Eye (tissue), 1 donor: ENCODE data around the gene SAMHD1.

Experiments used
- DNase-seq: peaks from one replicate; pipeline ENCODE4 v3.0.0-alpha.2; 2015

The SAMHD1 gene

GRCh38 chr20:36871640-36872570 is 79.6 kb downstream of the SAMHD1 start:
- DNase-seq: no peak

- no peak for DNase-seq
Observed at GRCh38 chr20:36866681-36867495, 84.6 kb downstream of the SAMHD1 start.

- no peak for DNase-seq
Observed at GRCh38 chr20:36866164-36866563, 85.3 kb downstream of the SAMHD1 start.

- DNase-seq: no peak
Observed at GRCh38 chr20:36865861-36866149, 85.7 kb downstream of the SAMHD1 start.

GRCh38 chr20:36865076-36865860 is 86.2 kb downstream of the SAMHD1 start:
- no peak for DNase-seq

GRCh38 chr20:36862857-36863668 is 88.4 kb downstream of the SAMHD1 start:
- DNase-seq: peak; percentile 55

GRCh38 chr20:36861875-36862801 is 89.4 kb downstream of the SAMHD1 start:
- DNase-seq: peak; percentile 82

- DNase-seq: no peak
Observed at GRCh38 chr20:36861625-36861874, 90.0 kb downstream of the SAMHD1 start.

- no peak for DNase-seq
Observed at GRCh38 chr20:36860811-36861624, 90.5 kb downstream of the SAMHD1 start.

GRCh38 chr20:36860339-36860738 is 91.2 kb downstream of the SAMHD1 start:
- DNase-seq: no peak

GRCh38 chr20:36859700-36860330 is 91.7 kb downstream of the SAMHD1 start:
- DNase-seq: no peak

- no peak for DNase-seq
Observed at GRCh38 chr20:36859282-36859555, 92.3 kb downstream of the SAMHD1 start.

- DNase-seq: no peak
Observed at GRCh38 chr20:36856691-36857635, 94.5 kb downstream of the SAMHD1 start.

- DNase-seq: no peak
Observed at GRCh38 chr20:36856195-36856594, 95.3 kb downstream of the SAMHD1 start.

GRCh38 chr20:36855241-36855657 is 96.3 kb downstream of the SAMHD1 start:
- DNase-seq: no peak

- DNase-seq: no peak
Observed at GRCh38 chr20:36854348-36855240, 96.9 kb downstream of the SAMHD1 start.

- DNase-seq: no peak
Observed at GRCh38 chr20:36852187-36852586, 99.3 kb downstream of the SAMHD1 start.

- no peak for DNase-seq
Observed at GRCh38 chr20:36851490-36851889, 100.0 kb downstream of the SAMHD1 start.
